Neural cell (in vitro differentiated cells): ENCODE results near the gene PTPRT. TPM values are rescaled to one million over a fixed set of nuclear protein-coding genes. Genes with fewer than 3 reads are reported as not detected.
"Not testable (repeated sequence)": the region's sequence is repeated elsewhere in the genome, so short reads cannot be mapped to it uniquely, and the experiment has no call there.

Experiments
- H2AFZ ChIP-seq: fragments of 200-600, 300-800 bp; sonication (generic), shearing (Covaris generic); 2 replicates; pipeline ENCODE4 v1.6.0; 2014; ENCODE audit warnings: low read depth, mild to moderate bottlenecking, antibody characterized with exemption, low read length, moderate library complexity
- H3F3A ChIP-seq: fragments of 200-600 bp; shearing (Covaris generic); 2 replicates; pipeline ENCODE4 v1.6.1; 2016; ENCODE audit warnings: mild to moderate bottlenecking, moderate library complexity, mixed read lengths, antibody characterized with exemption, low read length; ENCODE audit not compliant: insufficient read depth, poor library complexity, severe bottlenecking
- H3K27ac ChIP-seq: fragments of 200-600, 300-800 bp; sonication (generic), shearing (Covaris generic); 2 replicates; pipeline ENCODE4 v1.5.1; 2014; ENCODE audit warnings: mild to moderate bottlenecking, low read length, moderate library complexity
- H3K27me3 ChIP-seq: fragments of 300-800, 200-600 bp; sonication (generic), shearing (Covaris generic); 2 replicates; pipeline ENCODE4 v1.6.0; 2014; ENCODE audit warnings: mild to moderate bottlenecking, low read depth, low read length, moderate library complexity; ENCODE audit not compliant: insufficient read depth
- H3K36me3 ChIP-seq: fragments of 300-800, 200-600 bp; sonication (generic), shearing (Covaris generic); 2 replicates; pipeline ENCODE4 v1.5.1; 2014; ENCODE audit warnings: mild to moderate bottlenecking, antibody characterized with exemption, low read length, moderate library complexity; ENCODE audit not compliant: insufficient read depth
- H3K4me2 ChIP-seq: fragments of 300-800, 200-600 bp; sonication (generic), shearing (Covaris generic); 2 replicates; pipeline ENCODE4 v1.6.0; 2014; ENCODE audit warnings: mild to moderate bottlenecking, low read length
- H3K4me3 ChIP-seq: fragments of 300-800, 200-600 bp; sonication (generic), shearing (Covaris generic); 2 replicates; pipeline ENCODE4 v1.5.1; 2014; ENCODE audit warnings: mild to moderate bottlenecking, low read length, moderate library complexity
- H3K79me2 ChIP-seq: fragments of 200-600 bp; shearing (Covaris generic); replicated peaks from 2 replicates; pipeline ENCODE4 v1.6.0; 2014; ENCODE audit warnings: mild to moderate bottlenecking, low read length, moderate library complexity; ENCODE audit not compliant: insufficient read depth
- H3K9ac ChIP-seq: fragments of 300-800, 200-600 bp; sonication (generic), shearing (Covaris generic); 2 replicates; pipeline ENCODE4 v1.6.1; 2016; ENCODE audit warnings: mild to moderate bottlenecking, low read length, mixed read lengths
- H3K9me2 ChIP-seq: fragments of 200-600 bp; shearing (Covaris generic); 2 replicates; pipeline ENCODE4 v1.6.1; 2016; ENCODE audit warnings: mild to moderate bottlenecking, low read length, mixed read lengths; ENCODE audit not compliant: insufficient read depth
- H3K9me3 ChIP-seq: fragments of 200-600, 300-800 bp; sonication (generic), shearing (Covaris generic); 2 replicates; pipeline ENCODE4 v1.6.1; 2016; ENCODE audit warnings: mild to moderate bottlenecking, mixed run types, low read length, moderate library complexity, mixed read lengths
- H4K20me1 ChIP-seq: fragments of 200-600 bp; shearing (Covaris generic); 2 replicates; pipeline ENCODE4 v1.6.1; 2016; ENCODE audit warnings: mild to moderate bottlenecking, mixed run types; ENCODE audit not compliant: insufficient read depth
- EP300 ChIP-seq: fragments of 450-650 bp; conservative IDR thresholded peaks from 2 replicates; pipeline ENCODE4 v1.6.1; 2014; ENCODE audit warnings: antibody characterized with exemption, mild to moderate bottlenecking, moderate library complexity; ENCODE audit not compliant: poor library complexity, severe bottlenecking
- EZH2 ChIP-seq: fragments of 200-600, 300-800 bp; shearing (Covaris generic), sonication (generic); IDR thresholded peaks from 2 replicates; pipeline ENCODE4 v1.6.1; 2014; ENCODE audit warnings: antibody characterized with exemption, low read length, borderline replicate concordance, mild to moderate bottlenecking; ENCODE audit not compliant: insufficient read depth, poor library complexity, severe bottlenecking
- MXI1 ChIP-seq: fragments of 450-650 bp; conservative IDR thresholded peaks from 2 replicates; pipeline ENCODE4 v1.6.1; 2014; ENCODE audit warnings: antibody characterized with exemption, mild to moderate bottlenecking; ENCODE audit not compliant: poor library complexity, severe bottlenecking
- POLR2AphosphoS5 ChIP-seq: IDR thresholded peaks from 2 replicates; pipeline ENCODE4 v1.6.1; 2012
- RAD21 ChIP-seq: fragments of 450-650 bp; conservative IDR thresholded peaks from 2 replicates; pipeline ENCODE4 v1.6.1; 2014; ENCODE audit warnings: antibody characterized with exemption, mild to moderate bottlenecking, moderate library complexity
- SMC3 ChIP-seq: fragments of 450-650 bp; conservative IDR thresholded peaks from 2 replicates; pipeline ENCODE4 v1.6.1; 2014; ENCODE audit warnings: antibody characterized with exemption, mild to moderate bottlenecking, moderate library complexity; ENCODE audit not compliant: poor library complexity
- TAF1 ChIP-seq: IDR thresholded peaks from 2 replicates; pipeline ENCODE4 v1.6.1; 2012; ENCODE audit warnings: low read depth
- polyA plus RNA-seq: library from polyadenylated mRNA; depleted of rRNA; stranded (reverse); fragments of >200 nt; gene quantifications from 2 replicates; pipeline ENCODE4 v1.2.3, GENCODE V29; 2014
- TF ChIP-seq, protein P1 (sequence below): IDR thresholded peaks from 2 replicates; pipeline ENCODE4 v1.6.1; 2012; ENCODE audit warnings: borderline replicate concordance
- TF ChIP-seq, protein P2 (sequence below): fragments of 450-650 bp; IDR thresholded peaks from 2 replicates; pipeline ENCODE4 v1.5.1; 2014; ENCODE audit warnings: antibody characterized with exemption, mild to moderate bottlenecking, moderate library complexity; ENCODE audit not compliant: poor library complexity, severe bottlenecking

The PTPRT gene
- polyA plus RNA-seq, 1 donor from 2014 or later, result 9.2 TPM

- Histone ChIP-seq H2AFZ (no peak overlapping the region), H3F3A (no peaks in the 10 kb centered on the region), H3K4me2 (no peak overlapping the region), H3K36me3 (no peaks in the 10 kb centered on the region), H3K27ac (no peak overlapping the region), H4K20me1 (no peaks in the 10 kb centered on the region), H3K27me3 (no peaks in the 10 kb centered on the region), H3K9me2 (no peaks in the 10 kb centered on the region), H3K9ac (no peak overlapping the region), H3K79me2 (no peaks in the 10 kb centered on the region), H3K9me3 (no peaks in the 10 kb centered on the region), H3K4me3 (no peak overlapping the region)
- TF ChIP-seq EZH2, result no peak
- no peak for TF ChIP-seq POLR2AphosphoS5
- TF ChIP-seq, protein P1, sequence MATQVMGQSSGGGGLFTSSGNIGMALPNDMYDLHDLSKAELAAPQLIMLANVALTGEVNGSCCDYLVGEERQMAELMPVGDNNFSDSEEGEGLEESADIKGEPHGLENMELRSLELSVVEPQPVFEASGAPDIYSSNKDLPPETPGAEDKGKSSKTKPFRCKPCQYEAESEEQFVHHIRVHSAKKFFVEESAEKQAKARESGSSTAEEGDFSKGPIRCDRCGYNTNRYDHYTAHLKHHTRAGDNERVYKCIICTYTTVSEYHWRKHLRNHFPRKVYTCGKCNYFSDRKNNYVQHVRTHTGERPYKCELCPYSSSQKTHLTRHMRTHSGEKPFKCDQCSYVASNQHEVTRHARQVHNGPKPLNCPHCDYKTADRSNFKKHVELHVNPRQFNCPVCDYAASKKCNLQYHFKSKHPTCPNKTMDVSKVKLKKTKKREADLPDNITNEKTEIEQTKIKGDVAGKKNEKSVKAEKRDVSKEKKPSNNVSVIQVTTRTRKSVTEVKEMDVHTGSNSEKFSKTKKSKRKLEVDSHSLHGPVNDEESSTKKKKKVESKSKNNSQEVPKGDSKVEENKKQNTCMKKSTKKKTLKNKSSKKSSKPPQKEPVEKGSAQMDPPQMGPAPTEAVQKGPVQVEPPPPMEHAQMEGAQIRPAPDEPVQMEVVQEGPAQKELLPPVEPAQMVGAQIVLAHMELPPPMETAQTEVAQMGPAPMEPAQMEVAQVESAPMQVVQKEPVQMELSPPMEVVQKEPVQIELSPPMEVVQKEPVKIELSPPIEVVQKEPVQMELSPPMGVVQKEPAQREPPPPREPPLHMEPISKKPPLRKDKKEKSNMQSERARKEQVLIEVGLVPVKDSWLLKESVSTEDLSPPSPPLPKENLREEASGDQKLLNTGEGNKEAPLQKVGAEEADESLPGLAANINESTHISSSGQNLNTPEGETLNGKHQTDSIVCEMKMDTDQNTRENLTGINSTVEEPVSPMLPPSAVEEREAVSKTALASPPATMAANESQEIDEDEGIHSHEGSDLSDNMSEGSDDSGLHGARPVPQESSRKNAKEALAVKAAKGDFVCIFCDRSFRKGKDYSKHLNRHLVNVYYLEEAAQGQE, result no peak
- TF ChIP-seq SMC3, result no peak
- TF ChIP-seq EP300, result no peak
- TF ChIP-seq MXI1, result no peak
- TF ChIP-seq TAF1, result no peak
- TF ChIP-seq, protein P2, sequence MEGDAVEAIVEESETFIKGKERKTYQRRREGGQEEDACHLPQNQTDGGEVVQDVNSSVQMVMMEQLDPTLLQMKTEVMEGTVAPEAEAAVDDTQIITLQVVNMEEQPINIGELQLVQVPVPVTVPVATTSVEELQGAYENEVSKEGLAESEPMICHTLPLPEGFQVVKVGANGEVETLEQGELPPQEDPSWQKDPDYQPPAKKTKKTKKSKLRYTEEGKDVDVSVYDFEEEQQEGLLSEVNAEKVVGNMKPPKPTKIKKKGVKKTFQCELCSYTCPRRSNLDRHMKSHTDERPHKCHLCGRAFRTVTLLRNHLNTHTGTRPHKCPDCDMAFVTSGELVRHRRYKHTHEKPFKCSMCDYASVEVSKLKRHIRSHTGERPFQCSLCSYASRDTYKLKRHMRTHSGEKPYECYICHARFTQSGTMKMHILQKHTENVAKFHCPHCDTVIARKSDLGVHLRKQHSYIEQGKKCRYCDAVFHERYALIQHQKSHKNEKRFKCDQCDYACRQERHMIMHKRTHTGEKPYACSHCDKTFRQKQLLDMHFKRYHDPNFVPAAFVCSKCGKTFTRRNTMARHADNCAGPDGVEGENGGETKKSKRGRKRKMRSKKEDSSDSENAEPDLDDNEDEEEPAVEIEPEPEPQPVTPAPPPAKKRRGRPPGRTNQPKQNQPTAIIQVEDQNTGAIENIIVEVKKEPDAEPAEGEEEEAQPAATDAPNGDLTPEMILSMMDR, result no peak
- no peak for TF ChIP-seq RAD21
These were observed 975.6 kb downstream of the PTPRT start for GRCh38 chr20:42214074-42214473.

GRCh38 chr20:42212391-42212790 lies 977.3 kb downstream of the PTPRT start:
- H3F3A ChIP-seq, result no peaks in the 10 kb centered on the region
- H3K9me2 ChIP-seq, result no peaks in the 10 kb centered on the region
- TF ChIP-seq EZH2 (no peak), MXI1 (no peak), POLR2AphosphoS5 (no peak), RAD21 (no peak), EP300 (no peak), SMC3 (no peak), TAF1 (no peak)
- TF ChIP-seq, protein P1, result no peak
- TF ChIP-seq, protein P2, result no peak
- H3K36me3 ChIP-seq, result no peaks in the 10 kb centered on the region
- H3K4me2 ChIP-seq, result no peak overlapping the region
- no peaks in the 10 kb centered on the region for H3K27me3 ChIP-seq
- no peak overlapping the region for H3K27ac ChIP-seq
- no peak overlapping the region for H3K9ac ChIP-seq
- no peaks in the 10 kb centered on the region for H3K79me2 ChIP-seq
- no peak overlapping the region for H2AFZ ChIP-seq
- no peaks in the 10 kb centered on the region for H4K20me1 ChIP-seq
- no peaks in the 10 kb centered on the region for H3K9me3 ChIP-seq
- no peak overlapping the region for H3K4me3 ChIP-seq

- H4K20me1 ChIP-seq, H3K9me2 ChIP-seq, H3K36me3 ChIP-seq, H3K27ac ChIP-seq, H2AFZ ChIP-seq, H3F3A ChIP-seq, H3K27me3 ChIP-seq, H3K9me3 ChIP-seq, H3K79me2 ChIP-seq, H3K4me3 ChIP-seq, H3K4me2 ChIP-seq, H3K9ac ChIP-seq: not testable (repeated sequence)
These were observed 983.1 kb downstream of the PTPRT start for GRCh38 chr20:42206557-42206956.
